NCI-H2196 (cell line): ENCODE measurements around the gene RBPJL.

ENCODE experiments used
- DNase-seq: peaks from one replicate; lab custom pipeline; 2025; ENCODE audit not compliant: unreplicated experiment; lab: John Stamatoyannopoulos, UW

Gene RBPJL

DNA sequence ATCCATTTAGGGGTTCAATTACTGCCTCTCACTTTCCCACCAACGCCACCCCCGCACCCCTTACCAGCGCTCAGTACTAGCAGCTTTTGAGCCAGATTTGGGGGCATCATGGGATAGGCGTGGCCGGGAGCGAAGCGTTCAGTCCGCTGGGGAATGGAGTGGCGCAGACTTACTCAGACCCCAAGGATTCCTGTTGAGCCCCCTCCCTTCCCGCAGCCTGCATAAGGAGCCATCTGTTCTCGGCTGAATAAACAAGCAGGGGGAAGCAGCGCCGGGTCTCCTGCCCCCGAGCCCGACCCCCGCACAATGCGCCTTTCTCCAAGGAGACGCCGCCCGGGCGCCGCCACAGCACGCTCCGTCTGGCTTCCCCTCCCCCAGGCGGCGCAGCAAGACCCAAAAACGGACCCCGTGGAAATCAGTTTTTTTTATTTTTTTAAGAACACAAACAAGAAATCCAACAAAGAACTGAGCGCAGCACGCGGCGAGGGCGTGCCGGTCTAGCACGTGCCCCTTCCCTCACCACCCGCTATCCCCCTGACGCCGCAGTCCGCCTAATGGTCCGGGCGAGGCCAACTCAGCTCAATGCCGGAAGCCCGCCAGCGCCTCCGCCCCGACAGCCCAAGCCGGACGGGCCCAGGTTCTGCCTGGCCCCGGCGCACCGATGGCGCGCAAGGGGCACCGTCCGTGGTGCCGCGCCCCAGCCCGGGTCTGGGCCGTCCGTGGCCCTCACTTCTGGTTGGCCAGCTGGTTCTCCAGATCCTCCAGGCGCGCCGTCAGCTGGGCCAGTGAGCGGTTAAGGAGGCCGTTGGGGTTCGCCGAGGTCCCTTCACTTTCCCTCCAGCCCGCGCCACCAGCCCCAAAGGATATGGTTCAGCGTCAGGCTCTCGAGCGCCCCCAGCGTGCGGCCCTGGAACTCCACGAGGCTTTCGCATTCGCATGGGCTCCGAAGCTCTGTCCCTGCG lies 13.3 kb upstream of the RBPJL start:
- peak; percentile 87 for DNase-seq

DNA sequence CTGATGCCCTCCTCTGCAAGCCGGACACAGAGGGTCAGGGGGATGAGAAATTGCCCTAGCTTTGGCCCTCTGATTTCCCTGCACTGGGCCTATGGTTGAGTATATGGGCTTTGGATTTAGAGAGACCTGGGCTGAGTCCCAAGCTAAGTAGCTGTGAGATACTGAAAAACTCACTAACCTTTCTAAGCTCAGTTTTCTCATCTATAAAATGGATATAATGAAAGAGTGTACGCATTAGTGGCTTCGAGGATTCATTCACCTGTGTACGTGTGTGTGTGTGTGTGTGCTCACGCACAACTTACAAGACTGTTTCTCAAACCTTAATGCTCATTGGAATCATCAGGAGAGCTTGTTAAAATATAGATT lies 12.7 kb upstream of the RBPJL start:
- no peak for DNase-seq

DNA sequence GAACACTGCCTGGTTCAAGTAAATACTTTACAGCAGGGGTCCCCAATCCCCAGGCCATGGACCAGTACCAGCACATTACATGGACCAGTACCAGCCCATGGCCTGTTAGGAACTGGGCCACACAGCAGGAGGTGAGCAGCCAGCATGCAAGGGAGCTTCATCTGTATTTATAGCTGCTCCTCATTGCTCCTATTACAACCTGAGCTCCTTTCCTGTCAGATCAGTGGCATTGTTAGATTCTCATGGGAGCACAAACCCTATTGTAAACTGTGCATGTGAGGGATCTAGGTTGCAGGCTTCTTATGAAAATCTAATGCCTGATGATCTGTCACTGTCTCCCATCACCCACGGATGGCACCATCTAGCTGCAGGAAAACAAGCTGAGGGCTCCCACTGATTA lies 12.0 kb upstream of the RBPJL start:
- no peak for DNase-seq

DNA sequence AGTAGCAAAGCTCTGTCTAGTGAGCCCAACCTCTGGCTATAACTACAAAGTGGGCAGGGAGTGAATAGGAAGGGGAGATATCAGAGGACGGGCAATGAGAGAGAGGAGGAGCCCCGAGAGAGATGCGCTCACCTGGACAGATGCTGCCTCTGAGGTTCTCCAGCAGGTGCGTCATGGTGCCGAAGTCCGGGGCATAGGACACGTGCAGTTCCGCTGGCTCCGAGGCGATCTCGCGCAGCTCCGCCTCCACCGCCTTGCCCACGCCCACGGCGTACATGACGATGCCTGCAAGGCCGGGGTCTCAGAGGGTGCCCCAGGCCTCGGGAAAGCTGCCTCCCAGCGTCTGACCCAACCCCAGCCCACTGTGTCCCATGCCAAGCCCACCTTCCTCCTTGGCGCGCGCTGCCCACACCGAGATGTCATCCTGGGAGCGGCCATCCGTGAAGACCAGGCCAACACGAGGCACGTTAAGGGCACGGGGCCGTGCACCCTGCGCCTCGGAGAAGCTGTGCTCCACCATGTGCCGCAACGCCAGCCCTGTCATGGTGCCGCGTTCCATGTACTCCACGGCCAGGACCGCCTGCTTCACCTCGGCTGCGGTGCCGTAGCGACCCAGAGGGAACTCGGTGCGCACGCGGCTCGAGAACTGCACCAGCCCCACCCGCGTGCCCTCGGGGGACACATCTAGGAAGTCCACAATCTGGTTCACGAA lies 8.7 kb upstream of the RBPJL start:
- no peak for DNase-seq

DNA sequence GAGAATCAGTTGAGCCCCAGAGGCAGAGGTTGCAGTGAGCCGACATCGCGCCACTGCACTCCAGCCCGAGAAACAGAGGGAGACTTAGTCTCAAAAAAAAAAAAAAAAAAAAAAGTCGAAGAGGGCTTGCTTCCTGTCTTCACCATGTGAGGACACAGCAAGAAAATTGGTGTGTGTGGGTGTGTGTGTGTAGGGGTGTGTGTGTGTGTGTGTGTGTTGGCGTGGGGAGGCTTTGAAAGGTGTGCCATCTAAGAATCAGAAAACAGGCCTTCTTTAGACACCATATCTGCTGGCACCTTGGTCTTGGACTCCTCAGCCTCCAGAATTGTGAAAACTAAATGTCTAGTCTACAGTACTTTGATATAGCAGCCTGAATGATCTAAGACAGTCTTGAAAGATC lies 6.9 kb upstream of the RBPJL start:
- DNase-seq = no peak

DNA sequence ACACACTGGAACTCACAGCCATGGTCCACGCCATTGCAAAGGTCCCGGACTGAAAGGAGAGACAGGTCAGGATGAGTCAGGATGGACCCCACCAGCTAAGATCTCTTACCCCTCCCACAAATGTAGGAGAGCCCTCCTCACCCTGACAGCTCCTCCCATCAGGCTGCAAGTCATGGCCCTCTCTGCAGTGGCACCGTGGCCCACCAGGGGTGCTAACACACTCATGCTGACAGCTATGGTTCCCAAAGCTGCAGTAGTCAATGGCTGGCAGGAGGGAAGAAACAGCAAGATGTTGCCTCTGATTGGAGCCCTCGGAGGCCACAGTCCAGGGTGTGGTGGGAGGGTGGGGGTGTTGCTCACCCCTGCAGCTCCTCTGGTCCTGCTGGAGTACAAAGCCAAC lies 5.7 kb upstream of the RBPJL start:
- peak; percentile 15 for DNase-seq

DNA sequence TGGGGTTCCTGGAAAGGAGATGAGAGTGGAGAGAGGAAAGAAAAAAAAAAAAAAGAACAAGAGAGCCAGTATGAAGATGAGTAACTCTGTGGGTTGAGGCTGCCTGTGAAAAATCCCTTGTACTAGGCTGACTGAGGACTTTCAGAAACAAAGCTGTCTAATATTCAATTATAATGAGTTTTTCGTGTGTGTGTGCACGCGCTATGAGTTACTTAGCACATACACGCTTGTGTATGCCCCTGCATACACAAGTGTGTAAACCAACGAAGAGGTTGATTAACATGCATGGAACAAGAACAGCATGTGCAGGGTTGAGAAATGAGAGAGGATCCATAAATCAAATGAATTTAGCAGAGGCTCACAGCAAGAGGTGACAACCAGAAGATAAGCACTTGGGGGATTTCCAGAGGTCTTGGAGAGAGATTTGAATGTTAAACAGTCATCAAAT lies 4.8 kb upstream of the RBPJL start:
- DNase-seq = no peak

DNA sequence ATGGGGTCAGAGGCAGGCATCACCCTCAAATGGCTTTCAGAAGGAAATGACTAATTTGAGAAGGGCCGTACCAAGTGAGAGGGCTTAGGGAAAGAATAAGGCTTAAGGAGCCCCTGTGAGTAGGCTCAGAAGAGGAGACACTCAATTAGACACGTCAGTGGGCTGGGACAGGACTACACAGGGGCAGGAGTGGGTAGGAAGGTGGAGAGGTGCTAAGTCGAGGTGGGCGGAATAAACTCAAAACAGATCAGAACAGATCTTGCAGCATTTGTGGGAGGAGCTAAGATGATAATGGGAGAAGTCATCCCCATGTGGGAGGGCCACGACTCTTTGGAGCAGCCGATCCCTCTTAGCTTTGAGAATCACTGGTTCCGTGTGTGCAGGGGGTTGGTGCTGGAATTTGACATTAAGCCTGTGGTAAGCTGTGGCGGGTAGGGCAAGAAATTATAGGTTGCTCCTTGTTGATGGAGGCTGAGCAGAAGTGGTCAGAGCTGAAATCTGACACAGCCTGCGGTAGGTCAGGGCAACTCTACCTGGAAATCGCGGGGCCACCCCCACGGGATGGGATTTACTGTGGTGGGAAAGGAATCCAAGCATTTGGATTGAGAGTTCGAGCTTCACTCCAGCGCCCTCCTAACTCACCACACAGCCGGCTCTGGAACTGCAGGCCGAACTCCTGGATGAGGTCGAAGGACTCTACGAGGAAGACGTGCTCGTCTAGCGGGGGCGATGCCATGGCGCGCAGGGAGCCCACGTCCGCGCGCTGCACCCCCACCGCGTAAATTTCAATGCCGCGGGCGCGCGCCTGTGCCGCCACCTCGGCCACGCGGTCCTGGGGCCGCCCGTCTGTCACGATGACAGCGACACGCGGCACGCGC lies 2.8 kb upstream of the RBPJL start:
- no peak for DNase-seq

DNA sequence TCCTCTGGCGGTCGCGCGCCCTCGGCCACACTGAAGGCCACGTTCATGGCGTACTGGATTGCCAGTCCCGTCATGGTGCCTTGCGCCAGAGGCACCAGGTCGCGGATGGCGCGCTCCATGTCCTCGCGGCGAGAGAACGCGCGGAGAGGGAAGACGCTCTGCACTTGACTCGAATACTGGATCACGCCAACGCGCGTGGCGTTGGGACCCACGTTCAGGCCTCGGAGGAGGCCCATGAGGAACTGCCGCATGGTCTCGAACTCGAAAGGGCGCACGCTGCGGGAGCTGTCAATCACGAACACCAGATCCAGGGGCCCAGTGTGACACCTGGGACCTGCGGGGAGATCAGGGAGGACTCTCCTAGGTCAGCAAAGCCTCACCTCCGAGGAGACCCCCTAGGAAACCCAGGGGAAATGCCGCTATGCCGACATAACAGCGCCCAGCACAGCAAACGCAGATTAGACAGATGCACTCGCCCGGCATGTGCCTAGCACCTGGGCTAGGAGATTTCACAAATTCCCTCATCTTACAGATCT lies 2.1 kb upstream of the RBPJL start:
- DNase-seq = no peak

DNA sequence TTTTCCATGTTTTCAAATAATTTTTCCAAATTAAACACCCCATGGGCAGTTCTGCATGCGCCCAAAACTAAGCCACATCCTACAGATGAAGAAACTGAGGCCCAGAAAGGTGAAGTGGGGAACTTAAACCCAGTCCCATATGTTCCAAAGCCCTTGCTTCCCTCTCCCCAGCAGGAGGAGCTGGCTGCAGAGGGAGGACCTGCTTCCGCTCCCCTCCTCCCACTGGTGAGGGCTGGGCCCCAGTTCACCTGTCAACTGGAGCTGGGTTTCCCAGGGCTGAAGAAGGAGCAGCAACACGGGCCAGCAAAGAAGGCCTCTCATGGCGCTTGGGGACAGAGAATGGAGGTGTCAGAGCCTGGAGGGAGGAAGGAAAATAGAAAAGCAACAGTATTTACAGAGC lies 1.4 kb upstream of the RBPJL start:
- DNase-seq = no peak

DNA sequence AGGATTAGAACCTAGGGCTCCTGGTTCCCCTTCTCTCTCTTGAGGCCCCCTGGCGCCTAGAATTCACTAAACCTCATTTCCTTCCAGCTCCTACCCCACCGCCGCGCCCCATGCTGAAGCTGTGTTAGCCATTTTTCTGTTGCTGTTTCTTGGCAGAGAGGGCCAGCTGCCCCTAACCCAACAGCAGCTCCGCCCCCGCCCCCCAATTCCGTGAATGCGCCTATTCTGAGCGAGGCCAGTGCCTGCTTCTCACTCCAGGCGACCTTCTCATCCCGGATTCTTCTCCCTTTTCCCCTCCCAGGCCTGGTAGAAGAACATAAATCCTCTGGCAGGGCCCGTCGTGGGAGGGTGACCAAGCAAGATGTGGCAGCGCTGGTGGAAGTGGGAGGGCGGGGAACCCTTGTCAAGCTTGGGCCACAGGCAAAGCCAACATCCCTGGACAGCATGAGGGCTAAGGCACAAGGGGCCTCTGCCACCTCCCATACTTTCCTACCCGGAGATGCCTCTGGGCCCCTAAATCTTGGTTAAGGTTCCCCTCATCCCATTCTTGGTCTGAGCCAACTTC lies 518 bp downstream of the RBPJL start:
- no peak for DNase-seq

DNA sequence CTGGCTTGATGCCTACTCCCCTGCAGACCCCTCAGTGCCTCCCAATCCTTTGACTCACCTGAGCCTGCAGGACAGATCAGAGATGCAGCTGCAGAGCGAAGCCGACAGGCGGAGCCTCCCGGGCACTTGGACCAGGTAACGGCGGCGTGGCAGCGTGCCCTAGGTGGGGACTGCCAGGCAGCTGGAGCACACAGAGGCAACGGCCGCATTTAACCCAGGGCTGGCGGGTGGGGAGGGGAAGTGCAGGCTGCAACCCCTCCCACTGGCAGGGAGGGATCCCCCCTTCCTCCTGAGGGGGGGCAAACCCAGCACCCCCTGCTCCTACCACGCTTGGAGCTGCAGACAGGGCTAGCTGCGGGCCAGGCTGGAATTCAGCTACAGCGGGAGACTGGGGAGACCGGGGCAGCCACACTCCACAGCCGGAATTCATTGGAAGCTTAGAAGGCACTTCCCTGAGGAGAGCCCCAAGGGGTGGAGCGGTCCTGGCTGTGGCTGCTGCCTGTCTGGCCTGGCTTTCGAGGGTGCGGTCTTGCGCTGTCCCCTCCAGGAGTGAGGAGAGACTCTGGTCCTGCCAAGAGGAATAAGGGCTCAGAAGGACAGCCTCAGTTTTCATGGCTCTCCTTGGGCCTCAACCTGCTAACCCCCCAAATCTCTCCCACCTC lies 1.6 kb downstream of the RBPJL start, which contains the start of gene MATN4:
Gene MATN4 (minus strand): TSS at position 183 of the 662 bp plus-strand sequence. CDS start 2,717 bp downstream, outside the sequence.
- peak; percentile 75 for DNase-seq

DNA sequence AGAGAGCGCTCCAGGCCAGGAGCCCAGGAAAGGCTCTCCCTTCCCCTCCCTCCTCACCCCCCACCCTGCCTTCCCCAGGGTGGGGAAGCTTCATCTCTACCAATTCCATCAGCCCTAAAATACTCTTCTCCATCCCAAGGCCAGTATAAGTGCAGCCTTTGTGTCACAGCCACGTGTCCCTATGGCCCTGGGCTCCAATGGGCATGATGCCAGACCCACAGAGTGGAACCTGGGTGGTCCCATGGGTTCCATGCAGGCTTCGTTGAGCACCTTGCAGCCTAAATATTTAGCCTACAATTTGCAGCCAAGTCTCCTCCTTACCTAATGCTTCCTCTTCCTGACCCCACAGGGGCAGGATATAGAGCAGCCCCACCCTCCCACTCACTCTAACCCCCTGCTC lies 2.4 kb downstream of the RBPJL start:
- DNase-seq = no peak

DNA sequence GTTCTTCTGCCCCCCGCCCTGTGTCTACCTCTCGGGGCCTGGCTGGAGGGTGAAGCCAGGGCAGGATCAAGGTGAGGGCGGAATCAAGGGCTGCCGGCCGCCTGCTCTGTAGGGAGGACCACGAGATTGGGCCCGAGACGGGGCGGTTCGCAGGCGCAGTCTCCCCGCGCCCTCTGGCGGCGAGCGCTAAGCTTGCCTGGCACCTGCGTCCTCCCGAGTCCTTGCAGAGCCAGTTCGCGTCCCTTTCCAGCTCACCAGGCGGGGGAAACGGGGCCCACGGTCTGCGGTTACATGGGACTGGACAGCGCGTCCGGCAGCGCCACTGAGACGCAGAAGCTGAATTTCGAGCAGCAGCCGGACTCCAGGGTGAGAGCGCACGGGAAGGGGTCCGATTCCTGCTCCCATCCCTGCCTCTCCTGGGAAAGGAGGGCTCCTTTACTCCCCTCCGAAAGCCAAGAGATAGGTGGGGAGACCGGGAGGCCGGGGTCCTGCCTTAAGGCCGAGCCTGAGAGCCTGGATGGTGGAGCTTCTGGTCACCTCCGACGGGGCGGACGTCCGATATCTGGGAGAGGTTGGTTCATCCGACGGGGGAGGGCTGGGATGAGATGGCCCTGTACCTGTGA lies 5.1 kb downstream of the RBPJL start:
- DNase-seq = no peak

DNA sequence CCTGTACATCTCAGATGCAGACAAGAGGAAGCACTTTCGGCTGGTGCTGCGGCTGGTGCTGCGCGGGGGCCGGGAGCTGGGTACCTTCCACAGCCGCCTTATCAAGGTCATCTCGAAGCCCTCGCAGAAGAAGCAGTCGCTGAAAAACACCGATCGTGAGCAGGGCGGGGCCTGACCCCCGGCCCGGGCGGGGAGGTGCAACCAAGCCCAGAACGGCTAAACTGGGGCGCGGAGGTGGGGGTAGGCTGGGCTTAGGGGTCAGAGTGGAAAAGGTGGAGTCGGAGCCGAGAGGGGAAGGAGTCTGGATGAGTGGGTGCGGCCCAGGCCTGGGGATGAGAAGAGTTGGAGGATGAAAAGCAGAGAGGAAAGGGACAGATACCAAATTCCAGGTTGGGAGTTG lies 5.6 kb downstream of the RBPJL start:
- no peak for DNase-seq

DNA sequence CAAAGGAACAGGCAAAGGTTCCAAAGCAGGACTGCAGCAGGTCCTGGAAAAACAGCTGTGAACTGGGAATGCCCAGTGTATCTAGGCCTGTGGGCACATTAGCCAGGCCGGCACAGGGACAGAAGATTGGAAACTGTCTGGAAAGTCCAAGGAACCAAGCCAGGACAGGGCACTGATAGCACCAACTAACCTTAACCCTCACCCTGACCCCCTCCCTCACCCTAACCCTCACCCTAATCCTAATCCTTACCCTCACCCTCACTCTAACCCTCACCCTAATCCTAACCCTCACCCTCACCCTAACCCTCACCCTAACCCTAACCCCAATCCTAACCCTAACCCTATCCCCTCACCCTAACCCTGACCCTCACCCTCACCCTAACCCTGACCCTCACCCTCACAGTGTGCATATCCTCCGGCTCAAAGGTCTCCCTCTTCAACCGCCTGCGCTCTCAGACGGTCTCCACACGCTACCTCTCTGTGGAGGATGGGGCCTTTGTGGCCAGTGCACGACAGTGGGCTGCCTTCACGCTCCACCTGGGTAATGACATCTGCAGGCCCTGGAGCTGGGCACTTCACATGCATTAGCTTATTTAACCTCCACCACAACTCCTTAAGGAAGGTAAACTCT lies 6.5 kb downstream of the RBPJL start:
- DNase-seq = no peak

DNA sequence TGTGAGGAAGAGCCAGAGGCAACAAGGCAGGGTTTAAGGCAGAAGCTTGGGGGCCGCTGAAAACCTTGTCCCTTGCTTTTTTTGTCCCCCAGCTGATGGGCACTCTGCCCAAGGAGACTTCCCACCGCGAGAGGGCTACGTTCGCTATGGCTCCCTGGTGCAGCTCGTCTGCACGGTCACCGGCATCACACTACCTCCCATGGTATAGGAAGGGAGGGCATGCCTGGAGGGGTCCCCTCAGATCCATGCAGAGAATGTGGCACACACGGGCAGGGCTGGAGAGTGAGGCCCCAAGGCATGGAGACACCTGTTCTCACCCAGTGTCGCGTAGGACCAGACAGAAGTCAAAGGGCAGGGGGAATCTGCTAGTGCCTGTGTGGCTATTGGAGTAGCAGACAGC lies 7.3 kb downstream of the RBPJL start:
- no peak for DNase-seq

DNA sequence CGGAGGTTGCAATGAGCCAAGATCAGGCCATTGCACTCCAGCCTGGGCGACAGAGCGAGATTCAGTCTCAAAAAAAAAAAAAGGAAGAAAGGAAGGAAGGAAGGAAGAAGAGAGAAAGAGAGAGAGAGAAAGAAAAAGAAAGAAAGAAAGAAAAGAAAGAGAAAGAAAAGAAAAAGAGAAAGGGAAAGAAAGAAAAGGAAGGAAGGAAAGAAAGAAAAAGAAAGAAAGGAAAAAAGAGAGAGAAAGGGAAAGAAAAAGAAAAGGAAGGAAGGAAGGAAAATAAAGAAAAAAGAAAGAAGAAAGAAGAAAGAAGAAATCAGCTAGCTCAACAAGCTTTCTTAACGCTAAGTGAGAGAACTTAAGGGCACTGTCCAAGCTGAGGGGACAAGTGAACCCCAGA lies 9.0 kb downstream of the RBPJL start:
- no peak for DNase-seq
